K562 (cell line): Measurements from ENCODE around the gene LAMTOR1. TPM values are rescaled to one million over a fixed set of nuclear protein-coding genes. Genes with fewer than 3 reads are reported as not detected.
A peak's percentile ranks its signal among the peaks of the same experiment; 100 is the strongest.

ENCODE experiments used
- C11orf30 ChIP-seq: fragments of 450-650 bp; IDR thresholded peaks from 2 replicates; pipeline ENCODE4 v1.6.1; 2016; ENCODE audit warnings: low read depth, mild to moderate bottlenecking
- CXXC5 ChIP-seq: fragments of 250-450 bp; sonication (Bioruptor Pico); IDR thresholded peaks from 2 replicates; pipeline ENCODE4 v1.8.0; 2022; ENCODE audit warnings: inconsistent platforms, mild to moderate bottlenecking, moderate library complexity
- ESRRB ChIP-seq: fragments of 250-450 bp; sonication (Bioruptor Pico); IDR thresholded peaks from 2 replicates; pipeline ENCODE4 v1.5.0; 2020; ENCODE audit warnings: mild to moderate bottlenecking, moderate library complexity, borderline replicate concordance
- GATA2 ChIP-seq: sonication (generic); formaldehyde crosslinking; IDR thresholded peaks from 2 replicates; pipeline ENCODE4 v1.4.0; 2020; ENCODE audit warnings: mild to moderate bottlenecking, missing genetic modification reagents
- NFE2 ChIP-seq: IDR thresholded peaks from 2 replicates; pipeline ENCODE4 v1.6.1; 2014; ENCODE audit warnings: antibody characterized with exemption, low read depth
- SMARCA4 ChIP-seq: fragments of 450-650 bp; IDR thresholded peaks from 2 replicates; pipeline ENCODE4 v1.6.1; 2016
- SPI1 ChIP-seq: IDR thresholded peaks from 2 replicates; pipeline ENCODE4 v1.6.1; 2011; ENCODE audit warnings: low read depth, low read length, control low read depth, borderline replicate concordance
- STAG1 ChIP-seq: sonication (generic); formaldehyde crosslinking; IDR thresholded peaks from 2 replicates; pipeline ENCODE4 v1.5.0; 2020; ENCODE audit warnings: missing genetic modification reagents, borderline replicate concordance
- ZNF134 ChIP-seq: fragments of 250-450 bp; sonication (Bioruptor Pico); conservative IDR thresholded peaks from 2 replicates; pipeline ENCODE4 v1.4.0; 2020
- ZNF431 ChIP-seq: sonication (generic); formaldehyde crosslinking; IDR thresholded peaks from 2 replicates; pipeline ENCODE4 v1.8.0; 2022; ENCODE audit warnings: mild to moderate bottlenecking, missing genetic modification reagents
- ZNF551 ChIP-seq: fragments of 250-450 bp; sonication (Bioruptor Pico); IDR thresholded peaks from 2 replicates; pipeline ENCODE4 v1.5.0; 2021; ENCODE audit warnings: mild to moderate bottlenecking, moderate library complexity
- ZNF592 ChIP-seq: fragments of 450-650 bp; IDR thresholded peaks from 2 replicates; pipeline ENCODE4 v1.6.1; 2017; ENCODE audit warnings: antibody characterized with exemption, mild to moderate bottlenecking
- polyA plus RNA-seq, 8 experiments: library from polyadenylated mRNA; depleted of rRNA in 4 of 8; stranded (reverse) in 5 of 8; unstranded in 3 of 8; fragments of >200 nt; fragmentation: Nextera tagmentation in 2 of 8; fragmentation: Illumina TruSeq in 1 of 8; extraction: Ambion mirVana in 2 of 8; extraction: Trizol in 1 of 8; gene quantifications; 2 replicates each; pipeline versions ENCODE4 v1.2.1 to v1.2.3, GENCODE V29; 2011 to 2014; ENCODE audit warnings: inconsistent platforms in 1 of 8, missing spikeins in 1 of 8
- total RNA-seq, 7 experiments: library from RNA; depleted of rRNA in 6 of 7; stranded (reverse); fragments of >200 nt in 6 of 7; fragmentation: Illumina TruSeq in 2 of 7; extraction: Trizol in 2 of 7; gene quantifications; 2 replicates each; pipeline versions ENCODE4 v1.2.1 to v1.2.3, GENCODE V29; 2011 to 2021; ENCODE audit warnings: low replicate concordance in 1 of 7

LAMTOR1 gene
- total and polyA plus RNA-seq, 9 of the 15 experiments (the other 6 are each of a cell fraction or from before 2014, with no cell fraction given) = 62.6 to 104 (median 85.3) TPM

- no peak for TF ChIP-seq ESRRB
- peak; percentile 81 for TF ChIP-seq C11orf30
- peak; percentile 79 for TF ChIP-seq NFE2
- TF ChIP-seq GATA2 (CRISPR knock-in tag) = 0 out of 2 replicates have a peak, but pooled peaks have one; percentile 21
- 0 out of 2 replicates have a peak, but pooled peaks have one; percentile 28 for TF ChIP-seq CXXC5
- TF ChIP-seq STAG1 (CRISPR knock-in tag) = no peak
- peak; percentile 72 for TF ChIP-seq ZNF134
- TF ChIP-seq SPI1 = 0 out of 2 replicates have a peak, but pooled peaks have one; percentile 50
- TF ChIP-seq ZNF431 (CRISPR knock-in tag) = peak; percentile 100
- TF ChIP-seq ZNF592 = 0 out of 2 replicates have a peak, but pooled peaks have one; percentile 39
- TF ChIP-seq ZNF551 = no peak
- TF ChIP-seq SMARCA4 = 0 out of 2 replicates have a peak, but pooled peaks have one; percentile 24
Measured at GRCh38 chr11:72100462-72100861, 2.6 kb downstream of the LAMTOR1 start (continued).
